ENCODE measurements around the gene SIPA1L3.

The SIPA1L3 gene

GRCh38 chr19:38251564-38252051 is 344.6 kb downstream of the SIPA1L3 start:
- Histone ChIP-seq H3K4me3 (ENCODE audit: low read depth, low read length, poor library complexity, severe bottlenecking) (no peak overlapping the region), H3K79me2 (ENCODE audit: insufficient read depth, low read length) (no peaks in the 10 kb centered on the region), H3K9me2 (ENCODE audit: low read depth, low read length) (no peaks in the 10 kb centered on the region), H3K36me3 (ENCODE audit: insufficient read depth, low read length) (no peaks in the 10 kb centered on the region), H3F3A (ENCODE audit: insufficient read depth, low read length) (no peaks in the 10 kb centered on the region), H3K4me1 (ENCODE audit: insufficient read depth, low read length, severe bottlenecking) (no peaks in the 10 kb centered on the region), H3K9me3 (ENCODE audit: low read length) (no peaks in the 10 kb centered on the region), H2AFZ (ENCODE audit: low read length) (no peak overlapping the region), H3K27ac (ENCODE audit: low read depth, low read length, poor library complexity, severe bottlenecking) (no peak overlapping the region), H4K20me1 (ENCODE audit: insufficient read depth, low read length) (no peaks in the 10 kb centered on the region), H3K4me2 (ENCODE audit: low read length) (no peak overlapping the region), H3K9ac (ENCODE audit: low read length) (no peak overlapping the region), H3K27me3 (ENCODE audit: insufficient read depth, low read length) (peaks cover 3% of the 10 kb centered on the region; the same call in 1 of the 2 replicates)
- TF ChIP-seq CTCF (IDR thresholded peaks at IDR 0.05; ENCODE audit: low read length) = no peak
- TF ChIP-seq EZH2 (IDR thresholded peaks at IDR 0.05; ENCODE audit: borderline replicate concordance, low read length) = no peak

GRCh38 chr19:38252385-38252784 is 345.4 kb downstream of the SIPA1L3 start:
- no peaks in the 10 kb centered on the region for H3K4me1 ChIP-seq (ENCODE audit: insufficient read depth, low read length, severe bottlenecking)
- H3K27me3 ChIP-seq (ENCODE audit: insufficient read depth, low read length) = no peaks in the 10 kb centered on the region; the same call in 1 of the 2 replicates
- H3K27ac ChIP-seq (ENCODE audit: low read depth, low read length, poor library complexity, severe bottlenecking) = no peak overlapping the region
- H3F3A ChIP-seq (ENCODE audit: insufficient read depth, low read length) = no peaks in the 10 kb centered on the region
- H2AFZ ChIP-seq (ENCODE audit: low read length) = no peak overlapping the region
- H3K79me2 ChIP-seq (ENCODE audit: insufficient read depth, low read length) = no peaks in the 10 kb centered on the region
- no peak overlapping the region for H3K4me3 ChIP-seq (ENCODE audit: low read depth, low read length, poor library complexity, severe bottlenecking)
- no peaks in the 10 kb centered on the region for H3K36me3 ChIP-seq (ENCODE audit: insufficient read depth, low read length)
- no peaks in the 10 kb centered on the region for H3K9me2 ChIP-seq (ENCODE audit: low read depth, low read length)
- no peak overlapping the region for H3K4me2 ChIP-seq (ENCODE audit: low read length)
- no peaks in the 10 kb centered on the region for H4K20me1 ChIP-seq (ENCODE audit: insufficient read depth, low read length)
- TF ChIP-seq CTCF (IDR thresholded peaks at IDR 0.05; ENCODE audit: low read length) = no peak
- TF ChIP-seq EZH2 (IDR thresholded peaks at IDR 0.05; ENCODE audit: borderline replicate concordance, low read length) = no peak
- no peaks in the 10 kb centered on the region for H3K9me3 ChIP-seq (ENCODE audit: low read length)
- H3K9ac ChIP-seq (ENCODE audit: low read length) = no peak overlapping the region

GRCh38 chr19:38252941-38253691 is 346.1 kb downstream of the SIPA1L3 start:
- no peak overlapping the region for H3K4me2 ChIP-seq (ENCODE audit: low read length)
- no peaks in the 10 kb centered on the region for H3F3A ChIP-seq (ENCODE audit: insufficient read depth, low read length)
- no peaks in the 10 kb centered on the region for H3K9me2 ChIP-seq (ENCODE audit: low read depth, low read length)
- no peak overlapping the region for H3K4me3 ChIP-seq (ENCODE audit: low read depth, low read length, poor library complexity, severe bottlenecking)
- no peaks in the 10 kb centered on the region for H4K20me1 ChIP-seq (ENCODE audit: insufficient read depth, low read length)
- H2AFZ ChIP-seq (ENCODE audit: low read length) = no peak overlapping the region
- H3K9me3 ChIP-seq (ENCODE audit: low read length) = no peaks in the 10 kb centered on the region
- no peaks in the 10 kb centered on the region for H3K36me3 ChIP-seq (ENCODE audit: insufficient read depth, low read length)
- TF ChIP-seq EZH2 (IDR thresholded peaks at IDR 0.05; ENCODE audit: borderline replicate concordance, low read length) = no peak
- H3K4me1 ChIP-seq (ENCODE audit: insufficient read depth, low read length, severe bottlenecking) = no peaks in the 10 kb centered on the region
- no peaks in the 10 kb centered on the region; the same call in 1 of the 2 replicates for H3K27me3 ChIP-seq (ENCODE audit: insufficient read depth, low read length)
- no peak overlapping the region for H3K9ac ChIP-seq (ENCODE audit: low read length)
- no peaks in the 10 kb centered on the region for H3K79me2 ChIP-seq (ENCODE audit: insufficient read depth, low read length)
- H3K27ac ChIP-seq (ENCODE audit: low read depth, low read length, poor library complexity, severe bottlenecking) = no peak overlapping the region

Data from OCI-LY1 (cell line).